ENCODE data around the gene GPRIN3. TPM values are rescaled to one million over a fixed set of nuclear protein-coding genes. Genes with fewer than 3 reads are reported as not detected.

GPRIN3 gene
- total RNA-seq, 1 experiment from 2014 or later, result not detected

DNA sequence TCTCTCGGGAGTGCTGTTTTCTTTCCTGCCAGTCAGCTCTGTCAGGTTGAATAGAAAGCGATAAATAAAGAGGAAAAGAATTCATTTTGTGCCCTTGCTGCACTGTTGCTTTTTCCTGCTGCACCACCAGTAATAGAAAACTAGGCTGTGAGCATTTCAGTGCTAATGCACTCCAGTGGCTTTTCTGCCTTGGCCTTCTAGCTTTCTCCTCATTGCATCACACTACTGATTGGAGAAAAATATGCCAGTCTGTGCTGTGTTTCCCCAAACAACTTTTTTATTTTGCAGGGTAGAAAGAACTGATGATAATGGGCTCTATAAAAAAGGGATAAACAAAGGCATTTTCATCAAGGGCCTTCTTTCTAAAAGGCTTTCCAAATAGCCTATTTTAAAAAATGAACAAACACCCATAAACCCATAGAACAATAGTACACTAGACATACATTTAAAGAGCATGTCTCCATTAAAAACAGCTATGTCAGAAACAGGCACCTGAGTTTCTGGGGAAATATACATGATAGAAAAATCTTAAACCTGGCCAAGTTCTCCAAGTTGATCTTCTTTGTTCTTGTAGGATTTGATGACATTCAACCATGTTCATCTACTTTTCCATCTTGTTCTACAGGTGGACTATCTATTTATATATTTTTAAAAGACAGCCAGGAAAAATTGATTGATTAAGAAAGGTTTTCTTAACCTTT, 86.3 kb downstream of the GPRIN3 start:
- no peak for TF ChIP-seq CTCF (IDR thresholded peaks at IDR 0.05; ENCODE audit: unreplicated experiment)
- intact Hi-C loops (cut with micrococcal nuclease), result no loop called here
- H3K4me1 Mint-ChIP-seq (ENCODE audit: insufficient read depth, unreplicated experiment), result peaks cover 7% of the 10 kb centered on the region
- DNase-seq (ENCODE audit: unreplicated experiment), result no peak
- no peaks in the 10 kb centered on the region for H3K27me3 Mint-ChIP-seq (ENCODE audit: insufficient read depth, unreplicated experiment)
- no peak overlapping the region for H3K4me3 Mint-ChIP-seq (ENCODE audit: unreplicated experiment)
- POLR2A ChIA-PET, result no interaction called here
- CTCF ChIA-PET, result interaction anchor here (0.5 to 1.2 kb wide), 4 partner anchors 163 to 321 kb away, joined by 3 to 5 read pairs (median 3); no protein-coding TSS in a partner anchor
- no peak overlapping the region for H3K27ac Mint-ChIP-seq (ENCODE audit: low read depth, unreplicated experiment)
- H3K36me3 Mint-ChIP-seq (ENCODE audit: insufficient read depth, unreplicated experiment), result no peaks in the 10 kb centered on the region
- H3K9me3 Mint-ChIP-seq (ENCODE audit: unreplicated experiment), result no peaks in the 10 kb centered on the region
- no TSS peak for BruUV-seq (replicated peaks)

DNA sequence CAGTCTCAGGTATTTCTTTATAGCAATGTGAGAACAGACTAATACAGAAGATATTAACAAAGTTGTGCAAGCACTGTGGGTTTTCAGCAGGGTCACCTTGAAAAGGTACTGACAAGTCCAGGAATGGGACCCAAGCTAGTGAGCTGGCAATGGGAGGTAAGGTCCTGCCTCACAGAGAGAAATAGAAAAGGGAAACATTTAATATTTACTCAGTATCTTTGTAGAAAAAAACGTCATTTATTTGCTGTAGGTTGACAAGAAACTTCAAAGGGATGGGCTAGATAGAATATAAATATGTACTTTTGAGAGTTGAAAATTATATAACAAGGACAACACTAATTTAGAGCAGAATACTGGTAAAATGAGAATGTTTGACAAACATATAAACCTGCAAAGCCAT, 89.0 kb downstream of the GPRIN3 start:
- Mint-ChIP-seq H3K4me3 (ENCODE audit: unreplicated experiment) (no peak overlapping the region), H3K9me3 (ENCODE audit: unreplicated experiment) (no peaks in the 10 kb centered on the region), H3K36me3 (ENCODE audit: insufficient read depth, unreplicated experiment) (no peaks in the 10 kb centered on the region), H3K27me3 (ENCODE audit: insufficient read depth, unreplicated experiment) (no peaks in the 10 kb centered on the region), H3K27ac (ENCODE audit: low read depth, unreplicated experiment) (no peak overlapping the region), H3K4me1 (ENCODE audit: insufficient read depth, unreplicated experiment) (peaks cover 7% of the 10 kb centered on the region)
- DNase-seq (ENCODE audit: unreplicated experiment), result no peak
- POLR2A ChIA-PET, result interaction anchor here (1.7 kb wide), 1 partner anchor 21 kb away, joined by 3 read pairs; no protein-coding TSS in a partner anchor
- BruUV-seq (replicated peaks), result no TSS peak
- TF ChIP-seq CTCF (IDR thresholded peaks at IDR 0.05; ENCODE audit: unreplicated experiment), result no peak
- intact Hi-C loops (cut with micrococcal nuclease), result no loop called here
- CTCF ChIA-PET, result interaction anchor here (0.6 to 1.2 kb wide), 4 partner anchors 8 to 59 kb away, joined by 3 read pairs; no protein-coding TSS in a partner anchor

- H3K36me3 Mint-ChIP-seq (ENCODE audit: insufficient read depth, unreplicated experiment), result no peaks in the 10 kb centered on the region
- CTCF ChIA-PET, result interaction anchor here (0.6 to 1.4 kb wide), 8 partner anchors 9 to 218 kb away, joined by 3 to 12 read pairs (median 3); no protein-coding TSS in a partner anchor
- TF ChIP-seq CTCF (IDR thresholded peaks at IDR 0.05; ENCODE audit: unreplicated experiment), result no peak
- no peaks in the 10 kb centered on the region for H3K27me3 Mint-ChIP-seq (ENCODE audit: insufficient read depth, unreplicated experiment)
- POLR2A ChIA-PET, result interaction anchor here (0.6 to 1.7 kb wide), 3 partner anchors 22 to 692 kb away, joined by 3 to 4 read pairs (median 3); no protein-coding TSS in a partner anchor
- no peak for DNase-seq (ENCODE audit: unreplicated experiment)
- H3K4me3 Mint-ChIP-seq (ENCODE audit: unreplicated experiment), result no peak overlapping the region
- H3K27ac Mint-ChIP-seq (ENCODE audit: low read depth, unreplicated experiment), result no peak overlapping the region
- intact Hi-C loops (cut with micrococcal nuclease), result no loop called here
- peaks cover 12% of the 10 kb centered on the region for H3K4me1 Mint-ChIP-seq (ENCODE audit: insufficient read depth, unreplicated experiment)
- no peaks in the 10 kb centered on the region for H3K9me3 Mint-ChIP-seq (ENCODE audit: unreplicated experiment)
- no TSS peak for BruUV-seq (replicated peaks)
These were observed 90.0 kb downstream of the GPRIN3 start for GRCh38 chr4:89217604-89218003.

- no peak overlapping the region for H3K4me3 Mint-ChIP-seq (ENCODE audit: unreplicated experiment)
- intact Hi-C loops (cut with micrococcal nuclease), result no loop called here
- H3K4me1 Mint-ChIP-seq (ENCODE audit: insufficient read depth, unreplicated experiment), result peaks cover 6% of the 10 kb centered on the region
- no peak for DNase-seq (ENCODE audit: unreplicated experiment)
- no peaks in the 10 kb centered on the region for H3K9me3 Mint-ChIP-seq (ENCODE audit: unreplicated experiment)
- CTCF ChIA-PET, result interaction anchor here (0.7 to 1.4 kb wide), 5 partner anchors 9 to 219 kb away, joined by 3 to 12 read pairs (median 3); no protein-coding TSS in a partner anchor
- H3K36me3 Mint-ChIP-seq (ENCODE audit: insufficient read depth, unreplicated experiment), result no peaks in the 10 kb centered on the region
- no peak overlapping the region for H3K27ac Mint-ChIP-seq (ENCODE audit: low read depth, unreplicated experiment)
- BruUV-seq (replicated peaks), result no TSS peak
- no peak for TF ChIP-seq CTCF (IDR thresholded peaks at IDR 0.05; ENCODE audit: unreplicated experiment)
- POLR2A ChIA-PET, result interaction anchor here (1.7 kb wide), 1 partner anchor 22 kb away, joined by 3 read pairs; no protein-coding TSS in a partner anchor
- no peaks in the 10 kb centered on the region for H3K27me3 Mint-ChIP-seq (ENCODE audit: insufficient read depth, unreplicated experiment)
These were observed 90.7 kb downstream of the GPRIN3 start for GRCh38 chr4:89216866-89217265.

Data from MCF 10A (cell line).